Left kidney (tissue), 2 donors: ENCODE results near the gene SF3B3. TPM values are rescaled to one million over a fixed set of nuclear protein-coding genes. Genes with fewer than 3 reads are reported as not detected.
A peak's percentile ranks its signal among the peaks of the same experiment; 100 is the strongest.

Source experiments
- DNase-seq: peaks from one replicate; pipeline ENCODE4 v3.0.0-alpha.2; 2013
- polyA plus RNA-seq: library from polyadenylated mRNA; unstranded; fragments of 120-200 nt; gene quantifications from one replicate; pipeline ENCODE4 v1.2.1, GENCODE V29; 2013; ENCODE audit not compliant: insufficient read length

The SF3B3 gene
- polyA plus RNA-seq, 1 donor: 416 TPM

DNA sequence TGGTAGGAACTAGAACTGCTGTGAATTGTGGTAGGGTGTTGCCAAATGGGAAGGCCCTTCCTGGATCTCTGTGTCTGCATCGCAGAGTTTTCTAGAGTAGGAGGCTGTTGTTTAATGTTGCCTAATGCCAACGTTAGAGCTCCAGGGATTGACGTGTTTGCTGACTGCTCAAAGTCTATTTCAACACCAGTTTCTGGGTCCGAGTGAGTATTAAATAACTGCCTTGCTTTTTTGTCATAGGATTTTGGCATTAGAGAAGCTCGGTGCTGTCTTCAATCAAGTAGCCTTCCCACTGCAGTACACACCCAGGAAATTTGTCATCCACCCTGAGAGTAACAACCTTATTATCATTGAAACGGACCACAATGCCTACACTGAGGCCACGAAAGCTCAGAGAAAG, 40.0 kb downstream of the SF3B3 start:
- DNase-seq: no peak

DNA sequence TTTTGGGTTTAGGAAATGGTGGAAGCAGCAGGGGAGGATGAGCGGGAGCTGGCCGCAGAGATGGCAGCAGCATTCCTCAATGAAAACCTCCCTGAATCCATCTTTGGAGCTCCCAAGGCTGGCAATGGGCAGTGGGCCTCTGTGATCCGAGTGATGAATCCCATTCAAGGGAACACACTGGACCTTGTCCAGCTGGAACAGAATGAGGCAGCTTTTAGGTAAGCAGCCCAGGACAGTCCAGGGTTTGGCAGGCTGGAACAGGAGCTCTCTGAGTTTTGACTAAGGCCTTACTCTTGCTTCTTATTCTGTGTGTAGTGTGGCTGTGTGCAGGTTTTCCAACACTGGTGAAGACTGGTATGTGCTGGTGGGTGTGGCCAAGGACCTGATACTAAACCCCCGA, 41.4 kb downstream of the SF3B3 start:
- no peak for DNase-seq

DNA sequence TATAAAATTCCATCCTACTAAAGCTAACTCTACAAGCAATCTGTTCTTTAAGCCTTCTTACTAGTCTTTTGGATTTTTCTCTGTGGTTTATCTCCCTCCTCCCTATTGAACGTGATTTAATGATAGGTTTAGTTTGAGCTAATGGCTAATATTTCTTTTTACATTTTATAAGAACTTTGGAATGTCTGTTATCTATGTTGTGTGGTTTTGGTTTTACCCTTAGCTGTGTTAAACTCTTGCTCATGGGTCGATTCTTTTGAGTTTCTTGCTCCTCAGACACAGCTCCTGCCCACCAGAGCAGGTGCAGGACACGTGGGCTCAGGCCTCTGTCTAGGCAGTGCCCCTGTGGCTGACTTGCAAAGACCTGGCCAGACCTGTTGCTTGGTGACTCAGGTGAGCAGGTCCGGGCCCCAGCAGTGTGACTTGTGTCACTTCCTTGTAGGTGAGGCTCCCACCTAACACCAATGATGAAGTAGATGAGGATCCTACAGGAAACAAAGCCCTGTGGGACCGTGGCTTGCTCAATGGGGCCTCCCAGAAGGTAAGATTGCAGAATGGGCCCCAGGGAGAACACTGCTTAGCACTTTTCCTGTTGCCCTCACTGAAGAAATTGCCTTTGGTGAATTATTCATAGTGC, 45.1 kb downstream of the SF3B3 start:
- DNase-seq: no peak

DNA sequence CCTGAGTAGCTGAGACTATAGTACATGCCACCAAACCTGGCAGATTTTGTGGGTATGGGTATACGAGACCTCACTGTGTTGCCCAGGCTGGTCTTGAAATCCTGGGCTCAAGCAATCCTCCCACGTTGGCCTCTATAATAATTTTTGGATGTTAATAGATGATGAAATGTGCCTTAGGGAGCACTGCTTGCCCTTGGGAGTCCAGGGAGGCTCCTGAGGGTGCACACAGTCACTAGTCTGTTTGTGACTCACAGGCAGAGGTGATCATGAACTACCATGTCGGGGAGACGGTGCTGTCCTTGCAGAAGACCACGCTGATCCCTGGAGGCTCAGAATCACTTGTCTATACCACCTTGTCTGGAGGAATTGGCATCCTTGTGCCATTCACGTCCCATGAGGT, 46.1 kb downstream of the SF3B3 start:
- DNase-seq: no peak

DNA sequence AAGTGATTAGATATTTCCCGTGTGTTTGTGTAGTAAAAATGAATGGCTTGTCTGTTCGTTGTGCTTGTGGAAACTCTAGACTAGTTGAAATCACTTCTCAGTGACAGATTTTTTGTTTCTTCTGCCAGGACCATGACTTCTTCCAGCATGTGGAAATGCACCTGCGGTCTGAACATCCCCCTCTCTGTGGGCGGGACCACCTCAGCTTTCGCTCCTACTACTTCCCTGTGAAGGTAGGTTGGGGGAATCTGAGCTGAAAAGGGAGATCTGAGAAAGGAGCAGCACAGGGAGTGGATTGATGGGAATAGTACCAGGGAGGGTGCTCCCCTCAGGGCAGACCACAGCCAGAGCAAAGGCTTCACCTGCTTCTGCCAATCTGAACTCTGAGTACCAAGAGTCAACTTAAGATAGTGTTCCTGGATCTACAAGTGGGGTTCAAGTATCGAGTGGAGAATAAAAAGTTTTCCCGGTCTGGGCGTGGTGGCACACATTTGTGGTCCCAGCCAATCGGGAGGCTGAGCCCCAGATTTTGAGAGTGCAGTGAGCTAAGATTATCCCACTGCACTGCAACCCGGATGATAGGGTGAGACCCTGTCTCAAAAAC, 47.5 kb downstream of the SF3B3 start:
- DNase-seq: no peak

DNA sequence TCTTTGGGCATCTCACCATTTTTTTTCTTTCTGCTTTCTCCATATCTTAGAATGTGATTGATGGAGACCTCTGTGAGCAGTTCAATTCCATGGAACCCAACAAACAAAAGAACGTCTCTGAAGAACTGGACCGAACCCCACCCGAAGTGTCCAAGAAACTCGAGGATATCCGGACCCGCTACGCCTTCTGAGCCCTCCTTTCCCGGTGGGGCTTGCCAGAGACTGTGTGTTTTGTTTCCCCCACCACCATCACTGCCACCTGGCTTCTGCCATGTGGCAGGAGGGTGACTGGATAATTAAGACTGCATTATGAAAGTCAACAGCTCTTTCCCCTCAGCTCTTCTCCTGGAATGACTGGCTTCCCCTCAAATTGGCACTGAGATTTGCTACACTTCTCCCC, 48.0 kb downstream of the SF3B3 start:
- DNase-seq: no peak

DNA sequence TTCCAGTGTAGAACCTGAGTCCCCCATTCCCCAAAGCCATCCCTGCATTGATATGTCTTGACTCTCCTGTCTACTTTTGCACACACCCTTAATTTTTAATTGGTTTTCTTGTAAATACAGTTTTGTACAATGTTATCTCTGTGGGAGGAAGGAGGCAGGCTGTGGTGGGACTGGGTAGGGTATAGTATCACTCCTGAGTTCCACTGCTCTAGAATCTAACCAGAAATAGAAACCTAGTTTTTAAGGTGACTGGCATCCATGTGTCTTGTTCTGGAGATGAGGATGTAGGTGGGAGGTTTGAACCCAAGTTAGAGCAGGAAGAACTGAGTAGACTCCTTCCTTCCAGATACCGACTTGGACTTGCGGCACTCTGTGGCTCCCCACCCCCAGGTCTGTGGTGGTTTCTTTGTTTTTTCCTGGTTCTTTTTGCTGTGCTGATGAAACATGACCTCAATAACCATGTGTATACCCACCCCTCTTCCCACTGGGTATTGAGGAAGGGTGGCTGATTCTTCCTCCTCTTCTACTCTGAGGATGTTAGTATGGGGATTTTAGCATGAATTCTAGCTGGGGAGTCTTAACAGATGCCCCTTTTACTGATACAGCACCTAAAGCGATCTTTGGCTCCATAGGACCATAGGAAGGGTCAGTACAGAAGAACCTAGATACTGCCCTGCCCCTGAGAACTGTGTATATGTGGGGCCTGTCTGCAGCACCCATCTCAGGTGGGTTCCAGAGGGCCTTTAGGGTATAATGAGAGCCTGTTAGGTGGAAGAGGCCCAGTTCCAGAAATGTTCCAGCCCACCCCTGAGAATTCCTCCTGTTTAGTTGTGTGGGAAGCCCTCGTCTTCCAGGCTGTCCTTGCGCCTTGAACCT, 48.7 kb downstream of the SF3B3 start:
- no peak for DNase-seq

DNA sequence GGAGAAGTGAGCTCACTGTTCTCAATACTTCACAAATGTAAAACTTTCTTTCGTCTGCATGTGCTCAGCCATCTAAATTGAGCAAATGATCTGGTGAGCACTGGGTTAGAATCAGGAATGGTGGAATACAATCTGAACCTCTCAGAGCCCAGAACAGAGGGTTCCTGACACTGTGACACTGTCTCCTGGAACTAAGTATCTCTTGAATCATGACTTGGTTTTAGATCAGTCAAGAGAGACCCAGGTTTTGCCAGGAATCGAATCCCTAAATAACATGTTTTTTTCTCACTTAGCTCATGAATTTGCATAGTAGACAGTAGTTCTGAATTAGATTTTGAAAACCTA, 49.3 kb downstream of the SF3B3 start:
- DNase-seq: no peak

DNA sequence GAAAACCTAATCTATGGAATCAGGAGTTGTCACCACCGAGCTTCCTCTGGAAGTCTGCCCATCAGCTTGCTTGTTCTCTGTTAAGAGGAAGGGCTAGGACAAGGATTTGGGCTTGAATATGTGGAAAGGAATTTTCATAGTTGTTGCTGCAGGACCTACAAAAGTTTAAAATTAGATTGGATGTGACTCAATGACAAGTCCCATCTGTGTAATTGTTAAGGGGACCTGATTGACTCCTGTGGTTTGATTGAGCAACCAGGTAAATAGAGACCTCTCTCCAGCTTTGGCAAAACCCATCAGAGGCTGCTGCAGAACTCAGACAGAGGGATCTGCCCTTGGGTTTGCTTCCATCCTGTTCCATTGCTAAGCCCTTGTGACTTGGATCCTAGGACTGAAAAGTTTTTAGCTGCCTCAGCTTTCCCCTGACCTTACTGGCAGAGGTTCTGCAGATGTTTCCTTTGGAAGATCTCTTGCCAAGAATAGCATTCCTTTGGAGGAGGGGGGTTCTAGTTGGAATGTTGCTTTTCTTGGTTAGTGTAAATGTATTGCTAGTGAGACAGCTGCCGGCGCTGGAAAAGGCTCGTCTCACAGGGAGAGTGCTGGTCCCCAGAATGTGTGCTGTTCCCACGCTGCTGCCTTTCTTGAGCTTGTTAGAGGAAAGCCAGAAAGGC, 50.0 kb downstream of the SF3B3 start:
- DNase-seq: peak; percentile 77

DNA sequence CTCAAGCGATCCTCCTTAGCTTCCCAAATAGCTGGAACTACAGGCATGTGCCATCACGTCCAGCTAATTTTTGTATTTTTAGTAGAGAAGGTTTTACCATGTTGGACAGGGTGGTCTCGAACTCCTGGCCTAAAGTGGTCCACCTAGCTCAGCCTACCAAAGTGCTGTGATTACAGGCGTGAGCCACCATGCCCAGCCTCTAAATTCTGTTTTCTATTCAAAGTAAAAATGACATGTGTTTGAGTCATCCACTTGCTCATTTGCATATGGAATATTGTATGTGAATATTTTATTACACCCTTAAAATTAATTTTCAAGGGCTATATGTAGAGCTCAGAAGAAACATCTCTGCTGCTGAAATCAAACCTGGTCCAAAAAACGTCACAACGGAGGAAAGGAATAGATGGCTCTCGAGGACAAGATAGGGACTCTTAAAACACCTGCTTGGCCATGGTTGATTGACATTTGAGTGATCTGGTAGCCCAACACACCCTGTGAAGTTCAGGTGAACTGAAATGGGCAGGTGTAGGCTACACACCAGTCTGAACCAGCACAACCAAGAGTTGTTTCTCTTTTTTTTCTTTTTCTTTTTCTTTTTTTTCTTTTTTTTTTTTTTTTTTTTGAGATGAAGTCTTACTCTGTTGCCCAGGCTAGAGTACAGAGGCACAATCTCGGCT, 51.1 kb downstream of the SF3B3 start:
- DNase-seq: no peak

DNA sequence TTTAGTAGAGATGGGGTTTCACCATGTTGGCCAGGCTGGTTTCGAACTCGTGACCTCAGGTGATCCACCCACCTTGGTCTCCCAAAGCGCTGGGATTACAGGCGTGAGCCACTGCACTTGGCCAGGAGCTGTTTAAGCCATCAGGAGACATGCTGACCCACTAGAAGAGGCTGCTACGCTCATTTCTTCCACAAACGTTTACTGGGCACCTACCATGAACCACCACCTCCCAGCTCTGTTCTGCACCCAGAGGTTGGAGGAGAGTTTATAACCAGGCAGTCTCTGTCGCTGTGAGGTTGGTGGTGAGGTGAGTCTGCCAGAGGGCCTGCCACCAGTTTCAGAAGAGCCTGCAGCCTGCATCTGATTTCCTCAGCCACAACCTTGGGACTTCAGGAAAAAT, 51.8 kb downstream of the SF3B3 start:
- no peak for DNase-seq

DNA sequence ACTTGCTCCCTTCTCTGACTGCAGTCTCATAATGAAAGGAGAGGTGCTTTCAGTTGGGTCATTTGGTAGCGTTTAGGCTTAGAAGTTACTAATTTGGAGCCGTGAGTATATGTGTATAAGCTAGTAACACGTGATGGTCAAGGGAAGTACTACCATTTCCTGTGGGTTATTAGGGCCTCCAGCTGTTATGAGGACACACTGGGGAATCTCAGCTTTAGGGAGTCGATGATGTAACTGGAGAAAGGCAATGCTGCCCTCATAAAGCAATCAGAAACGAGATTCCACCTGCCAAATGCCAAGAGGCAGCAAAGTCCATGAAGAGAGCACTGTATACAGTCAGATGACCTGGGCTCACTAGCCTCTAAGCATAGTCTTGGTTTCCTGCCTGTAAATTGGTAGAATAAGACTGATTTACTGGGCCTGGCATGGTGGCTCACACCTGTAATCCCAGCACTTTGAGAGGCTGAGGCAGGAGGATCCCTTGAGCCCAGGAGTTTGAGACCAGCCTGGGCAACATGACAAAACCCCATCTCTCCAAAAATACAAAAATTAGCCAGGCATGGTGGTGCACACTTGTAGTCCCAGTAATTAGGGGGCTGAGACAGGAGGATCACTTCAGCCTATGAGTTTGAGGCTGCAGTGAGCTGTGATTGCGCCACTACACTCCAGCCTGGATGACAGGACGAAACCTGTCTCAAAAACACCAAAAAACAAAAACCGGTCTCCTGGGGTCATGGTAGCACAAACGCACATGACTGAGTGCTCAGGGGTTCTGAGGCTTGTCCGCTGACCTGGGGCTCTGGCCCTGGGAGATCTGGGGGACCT, 53.0 kb downstream of the SF3B3 start:
- DNase-seq: no peak

DNA sequence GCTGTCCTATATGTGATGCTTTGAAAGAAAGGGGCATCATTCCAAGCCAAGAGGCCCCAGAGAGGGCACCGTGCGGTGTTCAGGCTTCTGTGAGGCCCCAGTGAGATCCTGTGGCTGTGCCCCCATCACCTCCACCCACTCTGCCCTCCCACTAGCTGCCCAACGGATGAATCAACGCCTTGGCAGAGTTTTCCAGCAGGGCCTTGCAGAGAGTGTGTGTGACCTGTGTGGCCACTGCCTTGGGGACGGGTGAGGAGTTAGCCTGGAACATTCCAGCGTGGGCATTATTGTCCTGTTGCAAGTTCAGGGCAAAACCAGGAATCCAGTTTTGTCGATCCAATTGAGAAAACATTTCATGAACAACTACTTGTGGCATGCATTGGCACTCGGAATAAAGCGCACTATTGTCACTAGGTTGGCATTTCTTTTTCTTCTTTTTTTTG, 53.7 kb downstream of the SF3B3 start:
- no peak for DNase-seq

DNA sequence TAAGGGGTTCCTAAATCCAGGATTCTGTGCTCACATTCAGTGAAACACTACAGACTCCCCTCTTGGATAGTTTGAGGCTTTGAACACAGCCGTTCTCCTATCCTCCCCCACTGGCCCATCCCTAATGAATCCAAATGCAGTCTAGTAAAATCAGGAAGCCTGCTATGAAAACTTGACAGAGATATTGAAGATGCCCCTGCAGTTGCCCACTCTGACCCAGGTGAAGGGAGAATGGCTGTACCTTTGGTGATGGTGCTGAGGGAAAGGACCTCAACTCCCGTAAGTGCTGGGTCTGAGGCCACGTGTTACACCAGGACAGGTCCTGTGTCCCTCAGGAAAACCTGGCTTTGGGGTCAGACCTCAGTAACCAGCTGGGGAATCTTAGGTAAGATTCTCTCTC, 54.4 kb downstream of the SF3B3 start:
- DNase-seq: no peak

DNA sequence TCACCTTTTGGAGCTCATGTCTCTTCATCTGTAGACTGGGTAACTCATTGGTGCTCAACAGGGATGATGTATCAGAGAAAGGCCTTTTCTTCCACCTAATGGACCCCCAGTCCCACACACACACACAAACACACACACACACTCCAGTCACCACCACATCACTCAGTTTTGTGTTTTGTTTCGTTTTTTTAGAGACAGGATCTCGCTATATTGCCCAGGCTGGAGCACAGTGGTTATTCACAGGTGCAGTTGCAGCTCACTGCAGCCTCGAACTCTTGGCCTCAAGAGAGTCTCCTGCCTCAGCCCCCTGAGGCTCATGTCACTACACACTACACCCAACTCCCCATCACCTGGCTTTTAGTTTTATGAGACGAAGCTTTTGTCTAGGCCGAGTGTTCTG, 55.6 kb downstream of the SF3B3 start:
- DNase-seq: no peak

DNA sequence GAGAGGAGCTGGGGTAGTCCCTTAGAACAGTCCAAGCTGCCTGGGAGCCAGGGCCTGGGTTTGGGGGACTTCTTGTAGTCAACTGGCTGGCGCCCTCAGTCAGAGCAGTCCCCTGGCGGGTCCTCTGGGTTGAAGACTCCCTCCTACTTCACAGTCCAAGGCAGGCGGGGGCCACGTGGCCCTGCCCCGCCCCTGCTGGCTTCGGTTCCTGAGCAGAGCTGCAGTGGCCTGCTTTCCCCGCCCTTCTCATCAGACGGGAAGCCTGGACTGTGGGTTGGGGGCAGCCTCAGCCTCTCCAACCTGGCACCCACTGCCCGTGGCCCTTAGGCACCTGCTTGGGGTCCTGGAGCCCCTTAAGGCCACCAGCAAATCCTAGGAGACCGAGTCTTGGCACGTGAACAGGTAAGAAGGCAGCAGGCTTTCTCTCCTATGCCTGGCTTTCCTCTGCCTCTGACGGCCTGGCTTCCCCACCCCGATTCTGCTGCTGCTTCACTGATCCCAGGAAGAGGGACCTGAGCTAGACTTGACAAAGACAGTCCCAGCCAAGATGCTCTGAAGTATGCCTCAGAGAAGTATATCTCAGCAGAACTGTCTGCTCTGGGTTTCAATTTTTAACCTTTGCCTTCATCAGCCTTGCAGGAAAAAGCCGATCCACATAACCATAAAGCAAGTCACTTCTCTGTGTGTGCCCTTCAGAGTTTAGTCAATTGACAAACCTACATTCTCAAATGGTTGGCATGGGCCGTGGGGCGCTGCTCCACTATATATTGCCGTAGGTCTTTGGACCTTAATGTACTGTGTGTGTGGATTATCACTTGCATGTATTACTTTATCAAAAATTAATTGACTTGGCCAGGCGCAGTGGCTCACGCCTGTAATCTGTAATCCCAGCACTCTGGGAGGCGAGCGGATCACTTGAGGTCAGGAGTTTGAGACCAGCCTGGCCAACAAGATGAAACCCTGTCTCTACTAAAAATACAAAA, 56.3 kb downstream of the SF3B3 start:
- no peak for DNase-seq

DNA sequence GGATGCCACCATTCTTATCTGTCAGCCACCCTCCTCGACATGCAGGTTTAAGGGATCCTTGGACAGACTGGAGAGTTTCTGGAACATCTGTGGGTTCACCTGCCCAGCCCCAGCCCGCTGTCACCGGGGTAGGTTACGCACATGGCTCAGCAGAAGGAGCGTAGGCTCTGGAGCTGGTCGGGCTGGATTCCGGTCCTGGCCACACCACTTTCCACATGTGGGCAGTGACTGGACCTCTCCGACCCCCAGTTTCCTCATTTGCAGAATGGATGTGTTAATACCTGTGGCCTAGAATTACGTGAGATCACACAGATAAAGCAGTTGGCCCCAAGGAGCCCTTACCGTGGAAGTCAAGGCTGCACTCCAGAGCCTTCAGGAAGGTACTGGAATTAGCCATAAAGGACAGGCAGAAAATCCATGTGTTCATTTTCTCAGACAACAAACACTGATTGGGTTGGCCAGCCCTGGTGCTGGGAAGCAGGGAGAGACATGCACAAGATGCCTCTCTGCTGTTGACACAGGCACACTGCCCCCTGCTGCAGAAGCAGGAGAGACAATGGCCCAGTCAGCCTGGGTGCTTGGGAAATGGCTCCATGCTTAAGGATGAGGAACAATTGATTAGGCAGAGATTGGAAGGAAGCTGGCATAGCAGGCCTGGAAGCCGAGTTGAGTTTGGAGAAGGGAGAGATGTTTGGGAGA, 58.8 kb downstream of the SF3B3 start:
- no peak for DNase-seq

DNA sequence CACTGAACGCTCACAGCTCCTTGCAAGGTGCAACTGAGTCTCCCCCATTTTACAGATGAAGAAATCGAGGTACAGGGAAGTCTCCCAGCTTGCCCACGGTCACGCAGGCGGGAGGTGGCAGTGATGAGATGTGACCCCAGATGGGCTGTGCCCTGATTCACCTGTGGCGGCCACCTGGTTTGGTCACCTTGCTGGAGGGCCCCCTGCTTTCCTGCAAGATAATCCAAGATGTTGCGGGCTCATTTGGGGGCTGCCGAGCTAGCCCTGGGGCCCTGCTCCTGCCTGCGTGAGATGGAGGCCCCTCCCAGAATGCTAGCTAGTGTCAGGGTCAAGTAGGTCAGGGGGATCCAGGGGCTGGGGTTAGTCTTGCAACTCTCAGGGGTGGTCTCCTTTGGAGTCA, 63.1 kb downstream of the SF3B3 start:
- DNase-seq: no peak

DNA sequence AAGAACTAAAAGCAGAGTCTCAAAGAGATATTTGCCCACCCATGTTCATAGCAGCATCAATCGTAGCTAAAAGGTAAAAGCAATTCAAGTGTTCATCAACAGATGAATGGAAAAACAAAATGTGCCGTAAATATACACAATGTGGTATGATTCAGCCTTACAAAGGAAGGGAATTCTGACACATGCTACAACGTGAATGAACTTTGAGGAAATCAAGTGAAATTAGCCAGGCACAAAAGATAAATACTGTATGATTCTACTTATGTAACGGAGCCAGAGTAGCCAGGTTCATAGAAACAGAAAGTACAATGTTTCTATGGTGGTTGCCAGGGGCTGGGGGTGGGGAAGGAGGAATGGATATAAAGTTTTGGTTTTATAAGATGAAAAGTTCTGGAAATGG, 64.9 kb downstream of the SF3B3 start:
- DNase-seq: no peak
